Measurements from ENCODE around the gene ADCY5. TPM values are rescaled to one million over a fixed set of nuclear protein-coding genes. Genes with fewer than 3 reads are reported as not detected.
A peak's percentile ranks its signal among the peaks of the same experiment; 100 is the strongest.

ADCY5 gene
- total RNA-seq, 2 donors from 2014 or later, result 105 to 163 TPM

DNA sequence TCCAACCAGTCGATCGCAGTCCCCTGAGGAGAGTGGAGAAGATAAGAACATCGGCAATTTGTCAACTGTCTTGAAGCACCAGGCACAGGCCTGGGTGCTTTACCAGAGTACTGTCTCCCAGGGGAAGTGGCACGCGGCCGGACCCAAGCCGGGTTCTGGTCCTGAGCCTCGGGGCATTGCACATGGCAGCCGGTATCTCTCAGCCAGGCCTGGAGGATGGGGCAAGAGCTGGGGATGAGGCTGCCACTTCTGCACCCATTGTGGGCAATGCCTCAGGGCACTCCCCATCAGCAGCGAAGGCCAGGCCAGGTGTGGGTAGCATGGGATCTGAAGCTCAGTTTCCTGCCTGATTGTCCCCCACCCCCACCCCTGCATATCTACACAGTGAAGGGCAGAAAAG, 77.5 kb downstream of the ADCY5 start:
- DNase-seq (ENCODE audit: low spot score), result no peak
- peak overlapping the region; percentile 91 to 92 for H3K27ac ChIP-seq
- peaks cover 0 to 83% of the 10 kb centered on the region in 2 donors for H3K4me1 ChIP-seq
- TF ChIP-seq, protein P1, sequence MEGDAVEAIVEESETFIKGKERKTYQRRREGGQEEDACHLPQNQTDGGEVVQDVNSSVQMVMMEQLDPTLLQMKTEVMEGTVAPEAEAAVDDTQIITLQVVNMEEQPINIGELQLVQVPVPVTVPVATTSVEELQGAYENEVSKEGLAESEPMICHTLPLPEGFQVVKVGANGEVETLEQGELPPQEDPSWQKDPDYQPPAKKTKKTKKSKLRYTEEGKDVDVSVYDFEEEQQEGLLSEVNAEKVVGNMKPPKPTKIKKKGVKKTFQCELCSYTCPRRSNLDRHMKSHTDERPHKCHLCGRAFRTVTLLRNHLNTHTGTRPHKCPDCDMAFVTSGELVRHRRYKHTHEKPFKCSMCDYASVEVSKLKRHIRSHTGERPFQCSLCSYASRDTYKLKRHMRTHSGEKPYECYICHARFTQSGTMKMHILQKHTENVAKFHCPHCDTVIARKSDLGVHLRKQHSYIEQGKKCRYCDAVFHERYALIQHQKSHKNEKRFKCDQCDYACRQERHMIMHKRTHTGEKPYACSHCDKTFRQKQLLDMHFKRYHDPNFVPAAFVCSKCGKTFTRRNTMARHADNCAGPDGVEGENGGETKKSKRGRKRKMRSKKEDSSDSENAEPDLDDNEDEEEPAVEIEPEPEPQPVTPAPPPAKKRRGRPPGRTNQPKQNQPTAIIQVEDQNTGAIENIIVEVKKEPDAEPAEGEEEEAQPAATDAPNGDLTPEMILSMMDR (IDR thresholded peaks at IDR 0.05), result no peak
- no peaks in the 10 kb centered on the region for H3K27me3 ChIP-seq
- H3K9me3 ChIP-seq, result no peaks in the 10 kb centered on the region
- no peaks in the 10 kb centered on the region for H3K36me3 ChIP-seq
- H3K4me3 ChIP-seq, result no peak overlapping the region

DNA sequence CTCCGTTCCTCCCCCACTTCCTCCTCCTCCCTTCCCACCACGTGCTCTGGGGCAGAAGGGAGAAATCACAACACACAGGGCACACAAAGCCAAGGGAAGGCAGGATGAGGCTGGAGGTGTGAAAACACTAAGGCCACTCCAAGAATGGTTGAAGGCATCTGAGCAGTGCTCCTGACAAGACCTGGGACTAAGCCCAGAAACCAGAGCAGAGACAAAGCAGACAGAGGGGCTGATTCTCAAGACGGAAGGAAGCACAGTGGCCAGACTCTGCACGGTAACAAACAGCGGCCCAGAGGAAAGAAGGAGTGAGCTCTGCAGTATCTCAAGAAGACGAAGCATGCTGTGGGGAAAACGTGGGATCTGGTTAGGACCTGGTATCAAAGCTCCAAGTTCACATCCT, 78.1 kb downstream of the ADCY5 start:
- H3K4me3 ChIP-seq, result no peak overlapping the region
- peaks cover 0 to 77% of the 10 kb centered on the region in 2 donors for H3K4me1 ChIP-seq
- H3K27ac ChIP-seq, result peak overlapping the region; percentile 91 to 92
- H3K27me3 ChIP-seq, result no peaks in the 10 kb centered on the region
- DNase-seq (ENCODE audit: low spot score), result no peak
- H3K9me3 ChIP-seq, result no peaks in the 10 kb centered on the region
- TF ChIP-seq, protein P1 (IDR thresholded peaks at IDR 0.05), result no peak
- no peaks in the 10 kb centered on the region for H3K36me3 ChIP-seq

DNA sequence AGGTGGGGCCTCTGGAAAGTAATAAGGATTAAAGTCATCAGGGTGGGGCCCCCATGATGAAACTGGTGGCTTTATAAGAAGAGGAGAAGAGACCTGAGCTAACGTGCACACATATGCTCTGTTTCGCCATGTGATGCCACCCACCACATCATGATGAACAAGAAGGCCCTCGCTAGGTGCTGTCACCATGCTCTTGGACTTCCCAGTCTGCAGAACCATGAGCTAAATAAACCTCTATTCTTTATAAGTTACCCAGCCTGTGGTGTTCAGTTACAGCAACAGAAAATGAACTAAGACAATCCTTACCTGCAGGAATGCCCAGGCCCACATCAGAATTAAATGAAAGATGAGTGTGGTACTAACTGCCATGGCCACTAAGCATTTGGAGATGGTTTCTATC, 79.8 kb downstream of the ADCY5 start:
- Histone ChIP-seq H3K9me3 (no peaks in the 10 kb centered on the region), H3K4me3 (no peak overlapping the region), H3K27ac (peak overlapping the region; percentile 91 to 92), H3K4me1 (peaks cover 0 to 60% of the 10 kb centered on the region in 2 donors), H3K36me3 (no peaks in the 10 kb centered on the region), H3K27me3 (no peaks in the 10 kb centered on the region)
- no peak for DNase-seq (ENCODE audit: low spot score)
- TF ChIP-seq, protein P1 (IDR thresholded peaks at IDR 0.05), result no peak

- DNase-seq (ENCODE audit: low spot score), result no peak
- H3K36me3 ChIP-seq, result no peaks in the 10 kb centered on the region
- TF ChIP-seq, protein P1 (IDR thresholded peaks at IDR 0.05), result no peak
- peak overlapping the region; percentile 60 to 62 for H3K27ac ChIP-seq
- no peaks in the 10 kb centered on the region for H3K27me3 ChIP-seq
- no peak overlapping the region for H3K4me3 ChIP-seq
- no peaks in the 10 kb centered on the region for H3K9me3 ChIP-seq
- H3K4me1 ChIP-seq, result peaks cover 0 to 49% of the 10 kb centered on the region in 2 donors
These were observed 81.3 kb downstream of the ADCY5 start for GRCh38 chr3:123367467-123368154.

GRCh38 chr3:123365450-123366143, 83.3 kb downstream of the ADCY5 start:
- Histone ChIP-seq H3K4me1 (peaks cover 0 to 41% of the 10 kb centered on the region in 2 donors), H3K27me3 (no peaks in the 10 kb centered on the region), H3K4me3 (no peak overlapping the region), H3K36me3 (no peaks in the 10 kb centered on the region), H3K27ac (peak overlapping the region; percentile 60 to 61), H3K9me3 (no peaks in the 10 kb centered on the region)
- TF ChIP-seq, protein P1 (IDR thresholded peaks at IDR 0.05), result peak in 1 of 2 donors; percentile 57
- DNase-seq (ENCODE audit: low spot score), result no peak

Data from right atrium auricular region (tissue), 2 donors.